H1 (cell line): ENCODE results near the gene AHSP. TPM values are rescaled to one million over a fixed set of nuclear protein-coding genes. Genes with fewer than 3 reads are reported as not detected.

Experiments
- CTCF ChIA-PET: fragments of 300-600 bp; sonication (Branson Sonifier 250); formaldehyde crosslinking; loops from one replicate; lab custom pipeline; 2021; ENCODE audit not compliant: partially characterized antibody; lab: Charles Lee
- POLR2A ChIA-PET: fragments of 300-600 bp; sonication (Branson Sonifier 250); formaldehyde crosslinking; loops from one replicate; lab custom pipeline; 2021; ENCODE audit warnings: inconsistent platforms; ENCODE audit not compliant: partially characterized antibody; lab: Charles Lee
- DNase-seq, 2 experiments: peaks; one replicate each; pipeline versions ENCODE4 v3.0.0 to v3.0.0-alpha.2; 2010 to 2022; ENCODE audit warnings: low spot score in 2 of 2, low read depth in 1 of 2, mixed read lengths in 1 of 2
- FAIRE-seq: peaks from 2 replicates; lab custom pipeline; 2011; peaks lifted over from hg19 to GRCh38; lab: Jason Lieb, UNC
- H2AFZ ChIP-seq: 2 replicates; pipeline ENCODE4 v1.8.1; 2012; ENCODE audit warnings: low read length, inconsistent platforms
- H2AK5ac ChIP-seq: 2 replicates; pipeline ENCODE4 v1.6.1; 2013; ENCODE audit warnings: low read depth, low read length
- H2BK120ac ChIP-seq: replicated peaks from 2 replicates; pipeline ENCODE3; 2013; ENCODE audit warnings: low read depth, low read length, inconsistent platforms
- H2BK12ac ChIP-seq: 2 replicates; pipeline ENCODE4 v1.6.1; 2013; ENCODE audit warnings: low read depth, low read length
- H2BK15ac ChIP-seq: 2 replicates; pipeline ENCODE4 v1.6.1; 2013; ENCODE audit warnings: low read length
- H2BK20ac ChIP-seq: 2 replicates; pipeline ENCODE4 v1.6.1; 2013; ENCODE audit warnings: low read length
- H2BK5ac ChIP-seq: 2 replicates; pipeline ENCODE4 v1.6.1; 2013; ENCODE audit warnings: low read depth, low read length
- H3K14ac ChIP-seq: 2 replicates; pipeline ENCODE4 v1.6.1; 2013; ENCODE audit warnings: inconsistent platforms; ENCODE audit not compliant: insufficient read length
- H3K18ac ChIP-seq: 2 replicates; pipeline ENCODE4 v1.6.1; 2013; ENCODE audit warnings: low read length; ENCODE audit errors: extremely low read depth
- H3K23ac ChIP-seq: 2 replicates; pipeline ENCODE4 v1.6.1; 2013; ENCODE audit warnings: inconsistent platforms; ENCODE audit not compliant: insufficient read length
- H3K23me2 ChIP-seq: 2 replicates; pipeline ENCODE4 v1.6.1; 2013; ENCODE audit warnings: low read depth, low read length
- H3K27ac ChIP-seq: 2 replicates; pipeline ENCODE4 v1.6.1; 2011; ENCODE audit warnings: low read depth, low read length, inconsistent platforms
- H3K27me3 ChIP-seq, 4 experiments: replicated peaks in 1 of 4; 1 replicate in 1 of 4; 2 replicates in 3 of 4; pipeline versions ENCODE4 v1.6.1 to v1.8.1; 2011 to 2013; ENCODE audit warnings: low read length in 3 of 4, mild to moderate bottlenecking in 3 of 4, inconsistent platforms in 2 of 4, mixed read lengths in 2 of 4, moderate library complexity in 1 of 4; ENCODE audit not compliant: control insufficient read depth in 3 of 4, insufficient read depth in 3 of 4; ENCODE audit errors: extremely low read depth in 1 of 4
- H3K36me3 ChIP-seq, 4 experiments: 2 replicates each; pipeline versions ENCODE4 v1.6.1 to v1.8.1; 2011 to 2013; ENCODE audit warnings: mild to moderate bottlenecking in 4 of 4, low read length in 3 of 4, moderate library complexity in 2 of 4, control low read depth in 1 of 4, inconsistent platforms in 1 of 4; ENCODE audit not compliant: insufficient read depth in 4 of 4, control insufficient read depth in 2 of 4
- H3K4ac ChIP-seq: replicated peaks from 2 replicates; pipeline ENCODE3; 2013; ENCODE audit warnings: low read length, low read depth, mixed read lengths, inconsistent platforms; ENCODE audit not compliant: insufficient read length
- H3K4me1 ChIP-seq, 4 experiments: replicated peaks in 1 of 4; 1 replicate in 1 of 4; 2 replicates in 3 of 4; pipeline versions ENCODE4 v1.6.1 to v1.8.1; 2011 to 2013; ENCODE audit warnings: low read length in 3 of 4, inconsistent platforms in 2 of 4, mixed read lengths in 1 of 4; ENCODE audit not compliant: insufficient read depth in 4 of 4, control insufficient read depth in 3 of 4
- H3K4me2 ChIP-seq, 2 experiments: 2 replicates each; pipeline versions ENCODE4 v1.6.1 to v1.8.1; 2011 to 2013; ENCODE audit warnings: low read depth in 2 of 2, low read length in 2 of 2, control low read depth in 1 of 2, inconsistent platforms in 1 of 2, mild to moderate bottlenecking in 1 of 2; ENCODE audit not compliant: insufficient read depth in 1 of 2
- H3K4me3 ChIP-seq, 4 experiments: fragments of 200-600, 300-600 bp in 1 of 4; sonication (generic), shearing (Covaris generic), sonication (Bioruptor Twin) in 1 of 4; 2 replicates each; pipeline versions ENCODE4 v1.5.1 to v1.8.1; 2011 to 2016; ENCODE audit warnings: low read length in 4 of 4, low read depth in 3 of 4, control low read depth in 2 of 4, inconsistent platforms in 2 of 4, mild to moderate bottlenecking in 2 of 4, mixed read lengths in 1 of 4, moderate library complexity in 1 of 4; ENCODE audit not compliant: insufficient read depth in 2 of 4; ENCODE audit errors: extremely low read depth in 1 of 4
- H3K56ac ChIP-seq: replicated peaks from 2 replicates; pipeline ENCODE3; 2013; ENCODE audit warnings: low read depth, mild to moderate bottlenecking, mixed read lengths, low read length, inconsistent platforms; ENCODE audit not compliant: insufficient read length
- H3K79me1 ChIP-seq: 2 replicates; pipeline ENCODE4 v1.6.1; 2013; ENCODE audit warnings: low read depth, low read length, control low read depth
- H3K79me2 ChIP-seq, 2 experiments: 2 replicates each; pipeline versions ENCODE4 v1.6.1 to v1.8.1; 2012 to 2013; ENCODE audit warnings: low read length in 2 of 2, mild to moderate bottlenecking in 2 of 2, inconsistent platforms in 1 of 2; ENCODE audit not compliant: insufficient read depth in 2 of 2, control insufficient read depth in 1 of 2
- H3K9ac ChIP-seq, 4 experiments: replicated peaks in 1 of 4; 1 replicate in 1 of 4; 2 replicates in 3 of 4; pipeline versions ENCODE4 v1.6.1 to v1.8.1; 2011 to 2013; ENCODE audit warnings: low read depth in 3 of 4, low read length in 3 of 4, control low read depth in 2 of 4, mild to moderate bottlenecking in 2 of 4, moderate library complexity in 2 of 4, inconsistent platforms in 1 of 4; ENCODE audit errors: extremely low read depth in 1 of 4
- H3K9me3 ChIP-seq, 2 experiments: 2 replicates each; pipeline versions ENCODE4 v1.6.1 to v1.8.1; 2012 to 2013; ENCODE audit warnings: mild to moderate bottlenecking in 2 of 2, moderate library complexity in 2 of 2, control low read depth in 1 of 2, inconsistent platforms in 1 of 2, low read depth in 1 of 2, low read length in 1 of 2, mixed read lengths in 1 of 2; ENCODE audit not compliant: insufficient read depth in 2 of 2
- H4K20me1 ChIP-seq, 2 experiments: replicated peaks in 1 of 2; 2 replicates each; pipeline versions ENCODE3 to v1.8.1; 2011 to 2013; ENCODE audit warnings: inconsistent platforms in 2 of 2, low read length in 2 of 2, mild to moderate bottlenecking in 1 of 2; ENCODE audit not compliant: insufficient read depth in 2 of 2, control insufficient read depth in 1 of 2
- H4K5ac ChIP-seq: 2 replicates; pipeline ENCODE4 v1.6.1; 2013; ENCODE audit warnings: low read length, low read depth, mixed read lengths, inconsistent platforms; ENCODE audit not compliant: insufficient read length
- H4K8ac ChIP-seq: 2 replicates; pipeline ENCODE4 v1.8.0; 2013; ENCODE audit warnings: mild to moderate bottlenecking, moderate library complexity, low read length, inconsistent platforms; ENCODE audit not compliant: insufficient read depth; ENCODE audit errors: extremely low read depth
- H4K91ac ChIP-seq: replicated peaks from 2 replicates; pipeline ENCODE3; 2013; ENCODE audit warnings: low read length, mixed read lengths, inconsistent platforms; ENCODE audit not compliant: insufficient read length
- CBX5 ChIP-seq: fragments of 300-800, 300-1000 bp; sonication (generic); IDR thresholded peaks from 2 replicates; pipeline ENCODE4 v1.7.1; 2016; ENCODE audit warnings: antibody characterized with exemption, low read length, low read depth
- KDM1A ChIP-seq: fragments of 200-600, 300-600 bp; sonication (generic); IDR thresholded peaks from 2 replicates; pipeline ENCODE4 v1.7.1; 2016; ENCODE audit warnings: mild to moderate bottlenecking, low read length, borderline replicate concordance
- WGBS, 2 experiments: shearing (Covaris generic) in 1 of 2; methylation state at CpG; one replicate each; pipeline versions ENCODE4 v1.1.6 to v1.1.7; 2013 to 2015; ENCODE audit warnings: low lambda C conversion rate in 2 of 2, mixed read lengths in 2 of 2, inconsistent platforms in 1 of 2, low coverage in 1 of 2, missing lambda C conversion rate in 1 of 2; ENCODE audit not compliant: insufficient replicate concordance in 2 of 2, insufficient coverage in 1 of 2, insufficient read length in 1 of 2; ENCODE audit errors: extremely low coverage in 1 of 2, missing lambda C conversion rate in 1 of 2; 5-methylcytosine and 5-hydroxymethylcytosine counted together
- polyA plus RNA-seq, 7 experiments: library from polyadenylated mRNA; depleted of rRNA in 3 of 7; stranded (reverse) in 5 of 7; unstranded in 2 of 7; fragments of >200 nt in 5 of 7; fragments of 200-250 nt in 2 of 7; gene quantifications; 1 replicate in 5 of 7; 2 replicates in 1 of 7; 4 replicates in 1 of 7; pipeline versions ENCODE4 v1.2.1 to v1.2.3, GENCODE V29; 2011 to 2013; ENCODE audit warnings: missing spikeins in 2 of 7, mixed read lengths in 2 of 7
- total RNA-seq: library from RNA; stranded (reverse); fragmentation: NEBNext Ultra II Directional; extraction: Animal tissue kit (Norgen Biotek cat#: 25700); gene quantifications from 2 replicates; pipeline ENCODE4 v1.2.1, GENCODE V29; 2021

AHSP gene
- total and polyA plus RNA-seq, 2 of the 8 experiments (the other 6 are each of a cell fraction or from before 2014, with no cell fraction given), result 0.91 to 15.3 TPM

DNA sequence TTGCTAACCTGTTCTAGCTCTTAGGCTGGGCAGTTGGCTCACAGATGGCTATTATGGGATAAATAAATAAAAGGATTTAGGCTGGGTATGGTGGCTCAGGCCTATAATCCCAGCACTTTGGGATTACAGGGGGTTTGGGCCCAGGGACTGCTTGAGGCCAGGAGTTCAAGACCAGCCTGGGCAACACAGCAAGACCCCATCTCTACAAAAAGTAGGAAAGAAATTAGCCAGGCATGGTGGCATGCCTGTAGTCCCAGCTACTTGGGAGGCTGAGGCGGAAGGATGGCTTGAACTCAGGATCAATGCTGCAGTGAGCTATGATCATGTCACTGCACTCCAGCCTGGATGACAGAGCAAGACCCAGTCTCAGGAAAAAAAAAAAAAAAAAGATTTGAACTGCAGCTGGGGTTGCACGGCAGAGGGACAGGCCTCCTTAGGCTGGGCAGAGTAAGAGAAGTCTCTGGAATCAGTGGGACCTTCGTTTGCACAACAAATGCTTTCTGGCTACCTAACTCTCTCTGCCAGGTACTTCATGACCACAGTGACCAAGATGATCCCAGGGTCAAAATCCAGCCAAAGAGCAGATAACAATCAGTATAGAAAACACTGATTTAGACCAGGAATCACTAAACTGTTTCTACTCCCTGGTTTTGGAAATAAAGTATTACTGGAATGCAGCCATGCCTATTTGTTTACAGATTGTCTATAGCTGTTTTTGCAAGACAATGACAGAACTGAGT is 26.3 kb upstream of the AHSP start:
- ChIA-PET CTCF (interaction anchor here (1.7 to 2.0 kb wide), 4 partner anchors 12 to 210 kb away, joined by 4 to 7 read pairs (median 6); no protein-coding TSS in a partner anchor), POLR2A (interaction anchor here (1.1 to 10.6 kb wide), 2 partner anchors 13 to 67 kb away, joined by 3 to 69 read pairs; no protein-coding TSS in a partner anchor)
- Histone ChIP-seq H3K36me3 (peaks cover 0 to 3% (median under 1%) of the 10 kb centered on the region in 4 experiments; a peak in 1 of 8 replicates), H4K91ac (no peak overlapping the region), H3K23me2 (no peaks in the 10 kb centered on the region), H2BK12ac (no peak overlapping the region), H3K14ac (no peak overlapping the region), H3K4me1 (peaks cover 2 to 10% (median 5%) of the 10 kb centered on the region in 4 experiments), H3K9ac (no peak overlapping the region), H2BK5ac (no peak overlapping the region), H3K23ac (no peak overlapping the region), H2BK15ac (no peak overlapping the region), H3K4ac (no peak overlapping the region), H2AK5ac (no peak overlapping the region), H3K9me3 (no peaks in the 10 kb centered on the region), H4K5ac (no peak overlapping the region), H3K18ac (no peak overlapping the region), H3K79me1 (no peaks in the 10 kb centered on the region), H3K4me2 (peak overlapping the region; percentile 18 to 59; a peak in 3 of 4 replicates), H3K56ac (no peak overlapping the region), H3K27me3 (no peaks in the 10 kb centered on the region), H4K20me1 (no peaks in the 10 kb centered on the region), H2BK120ac (no peak overlapping the region), H2AFZ (no peak overlapping the region), H4K8ac (no peak overlapping the region), H2BK20ac (no peak overlapping the region), H3K79me2 (no peaks in the 10 kb centered on the region), H3K27ac (no peak overlapping the region), H3K4me3 (peak overlapping the region in 1 of 4 experiments; percentile 27; a peak in 1 of 8 replicates)
- FAIRE-seq, result no peak
- no peak for DNase-seq
- no peak for TF ChIP-seq CBX5
- no peak for TF ChIP-seq KDM1A
- 74% methylated on average over 3 of the region's 3 CpGs; no CpG with 5 or more reads in 1 of the 2 experiments for WGBS, 2 experiments
